ENCODE data around the gene GRIK4.

DNA sequence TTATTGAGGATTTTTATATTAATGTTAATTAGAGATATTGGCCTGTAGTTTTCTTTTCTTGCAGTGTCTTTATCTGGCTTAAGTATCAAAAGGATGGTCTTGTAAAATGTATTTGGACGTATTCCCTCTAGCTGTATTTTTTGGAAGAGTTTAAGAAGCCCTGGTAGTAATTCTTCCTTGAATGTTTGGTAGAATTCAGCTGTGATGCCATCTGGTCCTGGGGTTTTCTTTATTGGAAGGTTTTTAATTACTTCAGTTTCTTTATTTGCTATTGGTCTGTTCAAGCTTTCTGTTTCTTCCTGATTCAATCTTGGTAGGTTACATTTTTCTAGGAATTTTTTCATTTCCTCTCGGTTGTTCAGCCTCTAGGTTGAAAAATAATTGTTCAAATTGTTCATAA, 257.4 kb downstream of the GRIK4 start:
- TF ChIP-seq ZNF274 (IDR thresholded peaks at IDR 0.05; ENCODE audit: low read depth, low read length) = no peak
- TF ChIP-seq YY1 (IDR thresholded peaks at IDR 0.05; ENCODE audit: insufficient read depth, insufficient read length) = no peak
- no peak for TF ChIP-seq SUZ12 (IDR thresholded peaks at IDR 0.05; ENCODE audit: extremely low read depth, insufficient read depth, insufficient read length)

Measured in NT2/D1 (cell line).